SK-N-SH treated with all-trans-retinoic acid at 6 μM for 48 hours (cell line): ENCODE measurements around the gene RIMS4.

ENCODE experiments used
- ATAC-seq: fragments of 200-7000 bp; cut with Tn5 transposase; 3 replicates; pipeline ENCODE4 v1.9.1; 2020; ENCODE audit warnings: mild to moderate bottlenecking, moderate library complexity
- BACH2 ChIP-seq: fragments of 250-450 bp; sonication (Bioruptor Pico); IDR thresholded peaks from 2 replicates; pipeline ENCODE4 v1.9.0; 2021; ENCODE audit warnings: mild to moderate bottlenecking, borderline replicate concordance
- CREB5 ChIP-seq: fragments of 250-450 bp; sonication (Bioruptor Pico); IDR thresholded peaks from 2 replicates; pipeline ENCODE4 v1.5.1; 2020; ENCODE audit warnings: low read depth, mild to moderate bottlenecking, moderate library complexity
- CSDC2 ChIP-seq: fragments of 250-450 bp; sonication (Bioruptor Pico); IDR thresholded peaks from 2 replicates; pipeline ENCODE4 v1.5.0; 2020; ENCODE audit warnings: mild to moderate bottlenecking, moderate library complexity
- CSRNP3 ChIP-seq: fragments of 250-450 bp; sonication (Bioruptor Pico); IDR thresholded peaks from 2 replicates; pipeline ENCODE4 v1.5.1; 2021; ENCODE audit warnings: mild to moderate bottlenecking, moderate library complexity
- ESRRG ChIP-seq: fragments of 250-450 bp; sonication (Bioruptor Pico); IDR thresholded peaks from 2 replicates; pipeline ENCODE4 v1.6.1; 2021; ENCODE audit warnings: mild to moderate bottlenecking
- GLIS3 ChIP-seq: fragments of 250-450 bp; sonication (Bioruptor Pico); IDR thresholded peaks from 2 replicates; pipeline ENCODE4 v1.5.0; 2020; ENCODE audit warnings: mild to moderate bottlenecking, moderate library complexity
- ISL1 ChIP-seq: fragments of 250-450 bp; sonication (Bioruptor Pico); IDR thresholded peaks from 2 replicates; pipeline ENCODE4 v2.1.2; 2022; ENCODE audit warnings: mild to moderate bottlenecking, moderate library complexity
- OSR1 ChIP-seq: fragments of 250-450 bp; sonication (Bioruptor Pico); IDR thresholded peaks from 2 replicates; pipeline ENCODE4 v1.8.0; 2022; ENCODE audit warnings: moderate library complexity, mild to moderate bottlenecking, inconsistent platforms
- PATZ1 ChIP-seq: fragments of 250-450 bp; sonication (Bioruptor Pico); IDR thresholded peaks from 2 replicates; pipeline ENCODE4 v1.8.0; 2020; ENCODE audit warnings: mild to moderate bottlenecking, moderate library complexity, borderline replicate concordance
- POU6F1 ChIP-seq: fragments of 250-450 bp; sonication (Bioruptor Pico); IDR thresholded peaks from 2 replicates; pipeline ENCODE4 v1.8.0; 2021; ENCODE audit warnings: low read depth, mild to moderate bottlenecking, moderate library complexity, borderline replicate concordance
- PPARA ChIP-seq: fragments of 250-450 bp; sonication (Bioruptor Pico); IDR thresholded peaks from 2 replicates; pipeline ENCODE4 v1.5.0; 2020; ENCODE audit warnings: mild to moderate bottlenecking, borderline replicate concordance
- RARB ChIP-seq: fragments of 250-450 bp; sonication (Bioruptor Pico); IDR thresholded peaks from 2 replicates; pipeline ENCODE4 v1.8.0; 2021; ENCODE audit warnings: mild to moderate bottlenecking, moderate library complexity
- SNAI2 ChIP-seq: fragments of 250-450 bp; sonication (Bioruptor Pico); IDR thresholded peaks from 2 replicates; pipeline ENCODE4 v1.5.0; 2020; ENCODE audit warnings: mild to moderate bottlenecking, moderate library complexity
- TCF4 ChIP-seq: fragments of 250-450 bp; sonication (Bioruptor Pico); IDR thresholded peaks from 2 replicates; pipeline ENCODE4 v1.8.0; 2021; ENCODE audit warnings: mild to moderate bottlenecking, moderate library complexity, borderline replicate concordance
- TOX ChIP-seq: fragments of 250-450 bp; sonication (Bioruptor Pico); IDR thresholded peaks from 2 replicates; pipeline ENCODE4 v1.8.0; 2021; ENCODE audit warnings: mild to moderate bottlenecking, moderate library complexity, borderline replicate concordance
- TSHZ2 ChIP-seq: fragments of 250-450 bp; sonication (Bioruptor Pico); IDR thresholded peaks from 2 replicates; pipeline ENCODE4 v1.5.0; 2020; ENCODE audit warnings: mild to moderate bottlenecking, moderate library complexity
- ZC3H10 ChIP-seq: fragments of 250-450 bp; sonication (Bioruptor Pico); IDR thresholded peaks from 2 replicates; pipeline ENCODE4 v1.5.1; 2021; ENCODE audit warnings: mild to moderate bottlenecking, moderate library complexity
- ZFP3 ChIP-seq: fragments of 250-450 bp; sonication (Bioruptor Pico); IDR thresholded peaks from 2 replicates; pipeline ENCODE4 v1.5.0; 2020; ENCODE audit warnings: mild to moderate bottlenecking, moderate library complexity
- ZFP30 ChIP-seq: fragments of 450-650 bp; formaldehyde crosslinking; IDR thresholded peaks from 2 replicates; pipeline ENCODE4 v1.5.0; 2022; ENCODE audit warnings: mild to moderate bottlenecking, moderate library complexity
- ZNF565 ChIP-seq: fragments of 450-650 bp; formaldehyde crosslinking; conservative IDR thresholded peaks from 2 replicates; pipeline ENCODE4 v1.5.0; 2020; ENCODE audit warnings: low read depth, mild to moderate bottlenecking, moderate library complexity
- ZNF70 ChIP-seq: fragments of 450-650 bp; formaldehyde crosslinking; IDR thresholded peaks from 2 replicates; pipeline ENCODE4 v1.5.0; 2020; ENCODE audit warnings: mild to moderate bottlenecking, moderate library complexity
- ZNF8 ChIP-seq: fragments of 450-650 bp; formaldehyde crosslinking; IDR thresholded peaks from 2 replicates; pipeline ENCODE4 v1.5.0; 2020; ENCODE audit warnings: mild to moderate bottlenecking, moderate library complexity

Gene RIMS4

GRCh38 chr20:44728801-44729443, 81.4 kb downstream of the RIMS4 start:
- ATAC-seq, result peak; percentile 94
- no peak for TF ChIP-seq PPARA
- peak; percentile 56; the same call in 1 of the 2 replicates for TF ChIP-seq ZC3H10 (CRISPR knock-in tag)
- TF ChIP-seq SNAI2 (CRISPR knock-in tag), result peak; percentile 55; the same call in 1 of the 2 replicates
- no peak for TF ChIP-seq OSR1 (CRISPR knock-in tag)
- TF ChIP-seq RARB (CRISPR knock-in tag), result no peak
- peak; percentile 30; the same call in 1 of the 2 replicates for TF ChIP-seq TCF4
- TF ChIP-seq POU6F1 (CRISPR knock-in tag), result no peak
- no peak for TF ChIP-seq ZNF70 (CRISPR knock-in tag)
- TF ChIP-seq CSDC2 (CRISPR knock-in tag), result 0 out of 2 replicates have a peak, but pooled peaks have one; percentile 32
- no peak for TF ChIP-seq ESRRG (CRISPR knock-in tag)
- no peak for TF ChIP-seq ZNF8 (CRISPR knock-in tag)
- TF ChIP-seq BACH2 (CRISPR knock-in tag), result no peak
- TF ChIP-seq ZFP3 (CRISPR knock-in tag), result peak; percentile 68; the same call in 1 of the 2 replicates
- TF ChIP-seq ISL1, result peak; percentile 70
- TF ChIP-seq TOX, result no peak
- 0 out of 2 replicates have a peak, but pooled peaks have one; percentile 52 for TF ChIP-seq CREB5 (CRISPR knock-in tag)
- peak; percentile 77; the same call in 1 of the 2 replicates for TF ChIP-seq GLIS3
- TF ChIP-seq CSRNP3 (CRISPR knock-in tag), result no peak
- peak; percentile 77 for TF ChIP-seq TSHZ2
- TF ChIP-seq PATZ1 (CRISPR knock-in tag), result 0 out of 2 replicates have a peak, but pooled peaks have one; percentile 53

GRCh38 chr20:44727651-44728050, 82.7 kb downstream of the RIMS4 start:
- TF ChIP-seq ZNF565 (CRISPR knock-in tag) (no peak), TOX (no peak), ZFP30 (CRISPR knock-in tag) (no peak), POU6F1 (CRISPR knock-in tag) (no peak), ZC3H10 (CRISPR knock-in tag) (no peak), GLIS3 (no peak), BACH2 (CRISPR knock-in tag) (no peak), CSDC2 (CRISPR knock-in tag) (no peak), CREB5 (CRISPR knock-in tag) (no peak)
- ATAC-seq, result no peak
